IPS-18c (cell line): ENCODE measurements around the gene OR1L8.
"Not testable (repeated sequence)": the region's sequence is repeated elsewhere in the genome, so short reads cannot be mapped to it uniquely, and the experiment has no call there.

Experiments used
- H3K4me3 ChIP-seq: 2 replicates; pipeline ENCODE4 v1.7.0; 2013; ENCODE audit warnings: low read depth, mild to moderate bottlenecking, low read length, moderate library complexity; ENCODE audit not compliant: insufficient read depth
- H3K9me3 ChIP-seq: one replicate; pipeline ENCODE4 v1.6.1; 2013; ENCODE audit warnings: mild to moderate bottlenecking, low read length, moderate library complexity; ENCODE audit not compliant: control insufficient read depth, insufficient read depth

The OR1L8 gene, protein sequence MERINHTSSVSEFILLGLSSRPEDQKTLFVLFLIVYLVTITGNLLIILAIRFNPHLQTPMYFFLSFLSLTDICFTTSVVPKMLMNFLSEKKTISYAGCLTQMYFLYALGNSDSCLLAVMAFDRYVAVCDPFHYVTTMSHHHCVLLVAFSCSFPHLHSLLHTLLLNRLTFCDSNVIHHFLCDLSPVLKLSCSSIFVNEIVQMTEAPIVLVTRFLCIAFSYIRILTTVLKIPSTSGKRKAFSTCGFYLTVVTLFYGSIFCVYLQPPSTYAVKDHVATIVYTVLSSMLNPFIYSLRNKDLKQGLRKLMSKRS

DNA sequence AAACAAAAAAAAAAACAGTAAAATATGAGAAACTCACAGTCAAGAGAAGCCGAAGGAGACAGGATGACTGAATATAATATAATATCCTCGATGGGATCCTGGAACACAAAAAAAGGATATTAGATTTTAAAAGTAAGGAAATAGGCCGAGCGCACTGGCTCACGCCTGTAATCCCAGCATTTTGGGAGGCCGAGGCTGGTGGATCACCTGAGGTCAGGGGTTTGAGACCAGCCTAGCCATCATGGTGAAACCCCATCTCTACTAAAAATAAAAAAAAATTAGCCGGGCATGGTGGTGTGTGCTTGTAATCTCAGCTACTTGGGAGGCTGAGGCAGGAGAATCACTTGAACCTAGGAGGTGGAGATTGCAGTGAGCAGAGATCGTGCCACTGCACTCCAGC lies at the start of gene OR1L8:
TSS of gene OR1L8 (minus strand) at position 101 of the 400 bp plus-strand sequence. CDS start 14,907 bp downstream, outside the sequence.
- not testable (repeated sequence) for H3K9me3 ChIP-seq, H3K4me3 ChIP-seq

DNA sequence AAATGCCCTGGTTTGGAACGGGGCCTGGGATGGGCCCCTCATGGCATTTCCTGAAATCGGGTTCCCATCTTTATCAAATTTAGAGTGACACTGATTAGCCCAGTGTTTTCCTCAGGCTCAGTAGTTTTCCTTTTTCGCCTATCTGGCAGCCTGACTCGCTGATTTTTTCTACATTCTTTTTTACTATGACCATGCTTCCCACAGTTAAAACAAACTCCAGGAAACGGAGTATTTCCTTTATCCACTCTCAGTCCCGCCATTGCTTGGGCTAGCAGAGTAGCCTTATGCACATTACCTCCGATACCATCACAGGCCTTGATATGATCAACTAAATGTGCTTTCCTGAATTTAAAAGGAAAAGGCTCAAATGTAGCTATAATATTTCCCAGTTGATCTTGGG lies 36.8 kb upstream of the OR1L8 start:
- H3K9me3 ChIP-seq = no peaks in the 10 kb centered on the region
- no peak overlapping the region for H3K4me3 ChIP-seq

DNA sequence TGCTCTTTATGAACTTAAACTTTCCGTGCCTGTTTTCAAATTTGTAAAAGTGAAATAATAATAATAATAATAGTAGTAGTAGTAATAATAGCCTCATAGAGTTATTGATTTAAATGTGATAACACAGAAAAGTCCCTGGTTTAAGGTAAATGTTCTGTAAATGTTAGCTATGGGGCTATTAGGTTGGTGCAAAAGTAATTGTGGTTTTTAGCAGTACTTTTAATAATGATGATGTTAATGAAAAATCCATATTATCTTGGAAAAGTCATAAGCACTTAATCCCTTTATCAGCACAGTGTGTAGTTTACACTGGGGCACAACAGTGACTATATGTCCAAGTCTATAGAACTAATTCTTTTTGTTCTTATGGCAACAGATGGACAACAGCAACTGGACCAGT lies 31.2 kb upstream of the OR1L8 start, which contains the start of gene OR1Q1:
TSS of gene OR1Q1 (plus strand) at position 377 of the 400 bp plus-strand sequence. CDS start at position 377, 0 bp downstream.
- no peaks in the 10 kb centered on the region for H3K9me3 ChIP-seq
- H3K4me3 ChIP-seq = no peak within 1 kb of the TSS; the same call in 1 of the 2 replicates

DNA sequence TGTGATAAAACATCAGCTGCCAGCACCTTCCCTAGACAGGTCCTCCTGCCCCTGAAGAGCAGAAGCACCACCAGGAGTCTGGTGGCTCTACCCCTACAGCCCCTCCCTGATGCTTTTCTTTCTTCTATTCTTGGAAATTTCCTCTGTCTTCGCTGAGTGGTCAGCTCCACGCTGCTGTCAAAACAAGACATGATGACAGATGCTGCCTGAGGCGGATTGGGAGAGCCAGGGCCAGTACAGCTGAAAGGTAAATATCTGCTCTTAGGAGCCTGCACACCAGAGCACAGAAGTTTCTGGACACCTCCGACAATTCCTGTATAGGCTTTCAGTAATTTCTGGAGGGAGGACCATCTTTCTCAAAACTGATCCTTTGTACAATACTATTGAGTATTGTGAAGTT lies 26.6 kb upstream of the OR1L8 start:
- Histone ChIP-seq H3K4me3 (no peak overlapping the region), H3K9me3 (no peaks in the 10 kb centered on the region)

DNA sequence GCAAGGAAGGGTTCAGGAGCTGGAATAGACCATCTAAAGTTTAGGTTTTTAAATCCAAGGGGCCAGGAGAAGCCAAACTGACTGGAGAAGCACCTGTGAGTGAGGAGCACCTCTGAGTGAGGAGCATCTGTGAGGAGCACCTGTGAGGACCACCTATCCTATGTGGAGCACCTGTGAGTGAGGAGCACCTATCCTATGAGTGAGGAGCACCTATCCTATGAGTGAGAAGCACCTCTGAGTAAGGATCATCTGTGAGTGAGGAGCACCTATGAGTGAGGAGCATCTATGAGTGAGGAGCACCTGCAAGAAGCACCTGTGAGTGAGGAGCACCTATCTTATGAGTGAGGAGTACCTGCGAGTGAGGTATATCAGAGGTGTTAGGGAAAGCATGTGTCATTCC lies 23.4 kb upstream of the OR1L8 start:
- H3K9me3 ChIP-seq = no peaks in the 10 kb centered on the region
- no peak overlapping the region for H3K4me3 ChIP-seq

DNA sequence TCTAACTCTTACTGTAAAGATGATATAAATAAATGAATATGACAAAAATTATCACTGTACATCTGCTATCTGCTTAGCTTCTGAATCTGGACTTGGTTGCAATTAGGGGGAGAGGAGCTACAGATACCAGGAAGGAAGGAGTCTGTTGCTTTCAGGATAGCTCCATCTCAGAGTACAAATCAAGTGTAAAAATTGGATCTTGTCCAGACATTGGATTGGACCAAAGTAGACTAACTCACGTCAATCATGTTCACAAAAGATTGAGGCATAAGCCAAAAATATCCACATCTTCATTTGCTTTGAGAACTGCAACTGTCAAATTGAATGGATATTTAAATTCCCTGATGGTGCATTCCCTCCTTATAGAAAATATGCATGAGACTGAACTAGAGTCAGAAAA lies 22.5 kb upstream of the OR1L8 start:
- Histone ChIP-seq H3K4me3 (no peak overlapping the region), H3K9me3 (no peaks in the 10 kb centered on the region)

DNA sequence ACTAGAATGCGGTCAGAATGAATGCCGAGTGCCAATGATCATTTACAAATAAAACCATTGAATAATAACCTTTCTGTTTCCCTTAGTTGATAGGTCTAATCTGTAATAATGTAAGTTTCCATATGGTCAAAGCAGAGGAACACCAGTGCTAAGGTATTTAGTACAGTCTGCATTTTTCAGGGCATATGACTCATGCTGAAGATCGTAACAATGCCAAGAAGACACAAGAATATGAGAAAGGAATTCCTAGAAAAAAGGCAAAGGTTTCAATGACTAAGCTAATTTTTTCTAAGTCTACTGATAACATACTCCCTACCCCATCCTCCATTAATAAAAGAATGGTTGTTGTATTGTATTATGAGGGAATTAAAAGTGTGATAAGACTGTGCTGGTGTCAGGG lies 2.8 kb downstream of the OR1L8 start:
- no peaks in the 10 kb centered on the region for H3K9me3 ChIP-seq

DNA sequence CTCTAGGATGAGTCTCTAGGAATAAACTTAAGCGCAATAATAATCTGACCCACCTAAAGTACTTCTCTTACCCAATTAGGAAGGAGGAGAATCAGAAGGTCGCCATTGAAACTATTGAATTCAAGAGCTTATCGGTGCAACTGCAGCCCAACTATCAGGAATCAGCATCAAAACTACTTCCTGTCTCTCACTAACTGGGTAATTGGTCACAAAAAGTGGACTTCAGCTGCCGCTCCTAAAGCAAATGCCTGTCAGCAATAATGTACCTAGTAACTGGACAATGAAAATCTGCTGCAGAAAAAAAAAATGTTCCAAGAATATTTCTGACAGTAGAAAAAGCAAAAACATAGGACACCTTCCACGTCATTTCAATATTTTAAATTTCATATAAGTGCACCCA lies 3.3 kb downstream of the OR1L8 start:
- H3K9me3 ChIP-seq = no peaks in the 10 kb centered on the region
- H3K4me3 ChIP-seq = no peak overlapping the region

More for the DNA sequence above, 2.8 kb downstream of the OR1L8 start:
- H3K4me3 ChIP-seq = no peak overlapping the region

DNA sequence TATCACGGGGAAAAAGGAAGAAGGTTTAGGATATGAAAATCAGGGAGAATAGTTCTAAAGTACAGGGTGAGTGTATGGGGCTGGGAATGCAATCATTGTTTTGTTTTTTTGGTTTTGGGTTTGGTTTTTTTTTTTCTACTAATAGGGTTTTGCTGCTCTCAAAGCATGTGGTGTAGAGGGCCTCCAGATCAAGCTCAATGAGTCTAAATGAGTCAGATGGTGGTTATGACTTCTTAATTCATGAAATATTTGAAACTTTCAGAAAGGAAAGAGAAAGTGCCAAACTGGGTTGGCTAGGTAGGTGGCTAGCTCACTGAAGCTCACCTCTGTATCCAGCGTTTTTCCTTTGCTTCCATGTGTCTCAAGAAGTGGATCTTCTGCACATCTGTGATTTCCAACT lies 10.7 kb downstream of the OR1L8 start:
- Histone ChIP-seq H3K4me3 (no peak overlapping the region), H3K9me3 (no peaks in the 10 kb centered on the region)

DNA sequence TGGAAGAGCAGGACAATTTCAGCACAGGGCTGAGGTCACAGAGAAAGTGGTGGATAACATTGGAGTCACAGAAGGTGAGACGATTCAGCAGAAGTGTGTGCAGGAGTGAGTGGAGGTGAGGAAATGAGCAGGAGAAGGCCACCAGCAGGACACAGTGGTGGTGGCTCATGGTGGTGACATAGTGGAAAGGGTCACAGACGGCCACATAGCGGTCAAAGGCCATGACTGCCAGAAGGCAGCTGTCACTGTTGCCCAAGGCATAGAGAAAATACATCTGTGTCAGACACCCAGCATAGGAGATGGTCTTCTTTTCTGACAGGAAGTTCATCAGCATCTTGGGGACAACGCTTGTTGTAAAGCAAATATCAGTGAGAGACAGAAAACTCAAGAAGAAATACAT lies 15.3 kb downstream of the OR1L8 start:
- no peaks in the 10 kb centered on the region for H3K9me3 ChIP-seq
- H3K4me3 ChIP-seq = no peak overlapping the region

DNA sequence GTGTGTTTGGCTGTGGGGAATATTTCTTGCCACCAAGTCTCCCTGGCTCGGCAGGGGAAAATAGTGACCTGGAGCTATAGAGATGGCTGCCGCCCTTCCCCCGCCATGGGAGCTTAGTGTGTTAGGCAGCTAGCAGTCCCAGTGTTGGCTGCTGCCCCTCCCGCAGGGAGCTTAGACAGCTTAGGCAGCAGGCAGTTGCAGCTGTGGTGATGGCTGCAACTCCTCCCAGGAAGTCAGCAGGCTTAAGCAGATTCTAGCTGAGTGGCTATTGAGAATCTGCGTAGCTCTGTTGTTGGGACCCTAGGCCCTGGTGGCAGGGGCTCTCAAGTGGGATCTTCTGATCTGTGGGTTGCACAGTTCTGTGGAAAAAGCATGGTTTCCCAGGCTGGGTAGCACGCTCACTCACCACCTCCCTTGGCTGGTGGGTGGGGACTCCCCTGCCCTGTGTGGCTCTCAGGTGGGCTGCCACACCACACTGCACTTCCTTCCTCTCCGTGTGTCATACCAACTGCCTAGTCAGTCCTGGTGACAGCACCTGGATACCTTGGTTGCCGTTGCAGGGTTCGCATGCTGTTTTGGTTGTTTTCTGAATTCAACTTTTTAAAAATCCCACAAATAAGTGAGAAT lies 20.9 kb downstream of the OR1L8 start:
- no peaks in the 10 kb centered on the region for H3K9me3 ChIP-seq

DNA sequence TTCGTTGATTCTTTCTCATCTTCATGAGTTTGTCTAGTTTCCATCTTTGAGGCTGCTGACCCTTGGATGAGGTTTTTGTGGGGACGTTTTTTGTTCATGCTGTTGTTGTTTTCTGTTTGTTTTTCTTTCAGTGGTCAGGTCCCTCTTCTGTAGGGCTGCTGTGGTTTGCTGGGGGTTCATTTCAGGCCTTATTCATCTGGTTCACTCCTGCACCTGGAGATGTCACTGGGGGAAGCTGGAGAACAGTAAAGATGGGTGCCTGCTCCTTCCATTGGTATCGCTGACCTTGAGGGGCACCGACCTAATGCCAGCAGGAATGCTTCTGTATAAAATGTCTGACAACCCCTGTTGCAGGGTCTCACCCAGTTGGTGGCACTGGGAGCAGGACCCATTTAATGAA lies 21.7 kb downstream of the OR1L8 start:
- Histone ChIP-seq H3K9me3 (no peaks in the 10 kb centered on the region), H3K4me3 (no peak overlapping the region)

More for the DNA sequence above, 20.9 kb downstream of the OR1L8 start:
- no peak overlapping the region for H3K4me3 ChIP-seq

DNA sequence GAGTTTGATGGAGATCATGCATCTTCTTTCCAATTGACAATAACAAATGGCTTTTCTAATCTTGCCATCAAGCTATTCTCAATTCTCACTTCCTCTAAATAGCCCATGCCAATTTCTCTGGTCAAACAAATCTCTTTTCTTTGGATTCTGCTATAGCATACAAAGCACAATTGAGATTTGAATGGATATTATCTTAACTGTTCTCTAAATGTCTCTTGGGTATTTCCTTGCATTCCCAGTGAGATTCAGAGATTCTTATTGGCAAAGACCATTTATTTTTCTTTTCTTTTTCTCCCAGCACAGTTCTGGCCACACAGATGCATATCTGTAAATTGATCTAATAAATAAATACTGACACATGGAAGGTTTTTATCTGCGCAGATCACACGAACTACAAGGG lies 30.4 kb downstream of the OR1L8 start, which contains the start of gene OR1N2:
TSS of gene OR1N2 (plus strand) at position 301 of the 400 bp plus-strand sequence. CDS start 100 bp downstream, outside the sequence.
- no peak within 1 kb of the TSS for H3K4me3 ChIP-seq
- H3K9me3 ChIP-seq = peaks cover 2% of the 10 kb centered on the region

DNA sequence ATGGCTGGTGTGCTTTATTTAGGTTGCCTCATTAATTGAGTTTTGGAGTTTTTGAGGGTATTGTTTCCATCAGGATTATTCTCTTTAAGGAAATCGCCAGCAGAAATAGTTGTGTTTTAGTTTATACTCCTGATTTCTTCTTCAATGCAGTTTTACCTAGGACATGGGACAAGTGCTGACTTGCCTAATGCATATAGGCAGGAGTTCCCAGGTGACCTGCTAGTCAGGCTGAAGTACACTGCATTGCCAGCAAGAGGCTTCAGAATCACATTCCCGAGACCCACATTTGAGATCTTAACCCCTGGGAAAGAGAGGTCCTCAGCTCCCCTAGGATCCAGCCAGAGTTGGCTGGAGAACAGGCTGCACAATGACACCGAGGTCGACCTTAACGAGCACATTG lies 31.8 kb downstream of the OR1L8 start:
- Histone ChIP-seq H3K9me3 (peaks cover 2% of the 10 kb centered on the region), H3K4me3 (no peak overlapping the region)

DNA sequence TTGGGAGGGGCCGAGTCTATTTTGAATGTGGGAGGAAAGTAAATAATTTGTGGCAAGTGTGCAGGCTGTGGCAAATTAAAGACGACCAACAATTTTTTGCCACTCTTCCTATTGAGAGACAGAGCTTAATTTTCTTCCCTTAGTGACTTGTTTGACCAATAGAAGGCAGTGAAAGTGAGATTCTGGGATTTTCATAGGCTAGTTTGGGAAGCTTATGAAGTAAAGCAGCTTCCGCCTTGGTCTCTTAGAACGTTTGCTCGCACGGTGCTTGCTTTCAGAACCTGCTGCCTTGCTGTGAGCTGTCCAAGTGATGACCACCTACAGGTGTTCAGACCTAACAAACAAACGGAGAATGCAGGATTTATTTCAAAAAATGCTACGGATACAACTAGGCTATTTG lies 37.0 kb downstream of the OR1L8 start:
- Histone ChIP-seq H3K4me3 (no peak overlapping the region), H3K9me3 (peaks cover 2% of the 10 kb centered on the region)

DNA sequence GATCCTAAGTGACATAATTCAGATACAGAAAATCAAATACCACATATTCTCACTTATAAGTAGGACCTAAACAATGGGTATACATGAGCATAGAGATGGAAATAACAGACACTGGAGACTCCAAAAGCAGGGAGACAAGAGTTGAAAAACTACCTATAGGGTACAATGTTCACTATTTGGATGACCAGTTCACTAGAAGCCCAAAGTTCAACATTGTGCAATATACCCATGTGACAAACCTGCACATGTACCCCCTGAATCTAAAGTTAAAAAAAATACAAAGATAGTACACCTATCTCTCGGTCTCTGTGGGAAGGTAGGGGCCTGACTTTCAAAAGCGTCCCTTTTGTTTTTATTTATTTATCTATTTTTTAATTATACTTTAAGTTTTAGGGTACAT lies 44.4 kb downstream of the OR1L8 start:
- Histone ChIP-seq H3K9me3 (no peaks in the 10 kb centered on the region), H3K4me3 (no peak overlapping the region)

DNA sequence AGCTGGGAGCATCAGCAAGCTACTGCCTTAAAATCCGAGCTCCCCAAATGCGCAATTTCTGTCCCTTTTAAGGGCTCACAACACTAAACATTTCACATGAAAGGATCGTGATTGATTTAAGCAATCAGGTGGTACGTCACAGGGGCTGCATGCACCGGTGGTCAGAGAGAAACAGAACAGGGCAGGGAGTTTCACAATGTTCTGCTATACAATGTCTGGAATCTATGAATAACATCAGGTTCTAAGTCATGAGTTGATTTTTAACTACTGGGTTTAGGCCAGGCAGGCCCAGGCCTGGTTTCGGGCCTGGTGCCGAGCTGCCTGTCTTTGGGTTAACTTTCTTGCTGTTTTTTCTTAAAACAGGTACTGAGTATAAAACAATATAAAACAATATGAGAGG lies 46.1 kb downstream of the OR1L8 start:
- not testable (repeated sequence) for H3K9me3 ChIP-seq, H3K4me3 ChIP-seq

DNA sequence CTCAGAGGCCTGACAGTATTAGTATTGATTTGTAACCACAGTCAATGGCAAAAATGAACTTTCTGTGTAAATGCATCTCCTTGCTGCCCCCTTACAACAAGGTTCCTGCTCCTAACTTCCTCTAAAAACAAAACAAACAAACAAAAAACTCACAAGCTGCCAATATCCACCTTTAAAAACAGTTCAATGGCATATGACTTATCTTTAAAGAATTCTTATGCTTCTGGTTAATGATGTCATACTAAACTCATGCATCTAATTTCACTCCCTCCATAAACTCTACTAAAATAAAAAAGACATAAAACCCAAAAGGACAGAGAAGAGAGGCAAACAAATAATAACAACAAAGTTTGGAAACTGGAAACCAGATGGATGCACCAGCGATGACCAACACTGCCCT lies 47.0 kb downstream of the OR1L8 start:
- no peaks in the 10 kb centered on the region for H3K9me3 ChIP-seq
- no peak overlapping the region for H3K4me3 ChIP-seq
